OCI-LY1 (cell line): ENCODE measurements around the gene IQGAP3.

ENCODE experiments used
- CTCF ChIP-seq: fragments of 200-600 bp; sonication (generic), shearing (Covaris generic); IDR thresholded peaks from 2 replicates; pipeline ENCODE4 v1.5.1; 2017; ENCODE audit warnings: mild to moderate bottlenecking, antibody characterized with exemption, low read length, moderate library complexity, mixed read lengths
- EZH2 ChIP-seq: fragments of 200-600 bp; sonication (generic), shearing (Covaris generic); IDR thresholded peaks from 2 replicates; pipeline ENCODE4 v1.8.0; 2017; ENCODE audit warnings: borderline replicate concordance, mixed run types, mild to moderate bottlenecking, antibody characterized with exemption, low read length, moderate library complexity, mixed read lengths

- TF ChIP-seq CTCF (no peak), EZH2 (no peak)
Measured at GRCh38 chr1:156532374-156532773, 40.0 kb downstream of the IQGAP3 start.
